Muscle of arm (tissue), 12 donors: Measurements from ENCODE around the gene AADAC. TPM values are rescaled to one million over a fixed set of nuclear protein-coding genes. Genes with fewer than 3 reads are reported as not detected.
A peak's percentile ranks its signal among the peaks of the same experiment; 100 is the strongest.
"Not testable (repeated sequence)": the region's sequence is repeated elsewhere in the genome, so short reads cannot be mapped to it uniquely, and the experiment has no call there.

ENCODE experiments used
- DNase-seq: peaks from one replicate; pipeline ENCODE4 v3.0.0-alpha.2; 2013
- polyA plus RNA-seq, 12 donors: library from polyadenylated mRNA; unstranded; fragments of 120-200 nt; gene quantifications; one replicate each; pipeline ENCODE4 v1.2.1, GENCODE V29; 2013; ENCODE audit not compliant: insufficient read length in 12 of 12

The AADAC gene
- polyA plus RNA-seq, 12 donors: 0.16 to 8.9 (median 1.1) TPM; not detected in 5

GRCh38 chr3:151796105-151796680 is 17.7 kb upstream of the AADAC start:
- DNase-seq: no peak

- DNase-seq: no peak
Observed at GRCh38 chr3:151798466-151798865, 15.4 kb upstream of the AADAC start.

- no peak for DNase-seq
Observed at GRCh38 chr3:151800431-151800830, 13.5 kb upstream of the AADAC start.

GRCh38 chr3:151804267-151804666 is 9.6 kb upstream of the AADAC start:
- DNase-seq: peak; percentile 16

GRCh38 chr3:151806838-151807237 is 7.1 kb upstream of the AADAC start:
- DNase-seq: no peak

GRCh38 chr3:151808926-151809325 is 5.0 kb upstream of the AADAC start:
- not testable (repeated sequence) for DNase-seq

GRCh38 chr3:151811474-151811873 is 2.4 kb upstream of the AADAC start:
- DNase-seq: no peak

- DNase-seq: no peak
Observed at GRCh38 chr3:151814588-151814987, 672 bp downstream of the AADAC start.

GRCh38 chr3:151816091-151816604 is 2.2 kb downstream of the AADAC start:
- DNase-seq: no peak

- DNase-seq: no peak
Observed at GRCh38 chr3:151817473-151817872, 3.6 kb downstream of the AADAC start.

- no peak for DNase-seq
Observed at GRCh38 chr3:151818361-151818760, 4.4 kb downstream of the AADAC start.

- DNase-seq: no peak
Observed at GRCh38 chr3:151819910-151820309, 6.0 kb downstream of the AADAC start.

- DNase-seq: no peak
Observed at GRCh38 chr3:151827816-151828215, 13.9 kb downstream of the AADAC start.

- no peak for DNase-seq
Observed at GRCh38 chr3:151835751-151836525, 22.0 kb downstream of the AADAC start.

GRCh38 chr3:151837057-151837456 is 23.1 kb downstream of the AADAC start:
- DNase-seq: no peak

- DNase-seq: peak; percentile 87
Observed at GRCh38 chr3:151838574-151839312, 24.8 kb downstream of the AADAC start.

- no peak for DNase-seq
Observed at GRCh38 chr3:151839313-151839631, 25.4 kb downstream of the AADAC start.

GRCh38 chr3:151841801-151842200 is 27.9 kb downstream of the AADAC start:
- DNase-seq: no peak

GRCh38 chr3:151843275-151843674 is 29.4 kb downstream of the AADAC start:
- DNase-seq: no peak

- no peak for DNase-seq
Observed at GRCh38 chr3:151845306-151845905, 31.5 kb downstream of the AADAC start.

- not testable (repeated sequence) for DNase-seq
Observed at GRCh38 chr3:151850065-151850464, 36.1 kb downstream of the AADAC start.

GRCh38 chr3:151852074-151852811 is 38.3 kb downstream of the AADAC start:
- DNase-seq: no peak
